Neural progenitor cell (in vitro differentiated cells): ENCODE data around the gene FBXL4. TPM values are rescaled to one million over a fixed set of nuclear protein-coding genes. Genes with fewer than 3 reads are reported as not detected.

ENCODE experiments used
- DNase-seq: peaks from one replicate; pipeline ENCODE4 v3.0.0-alpha.2; 2016; ENCODE audit warnings: low spot score
- H2AFZ ChIP-seq: fragments of 200-600 bp; sonication (generic); replicated peaks from 2 replicates; pipeline ENCODE4 v1.6.1; 2016; ENCODE audit warnings: antibody characterized with exemption
- H3F3A ChIP-seq: fragments of 200-600 bp; sonication (generic); 2 replicates; pipeline ENCODE4 v1.6.1; 2016; ENCODE audit warnings: antibody characterized with exemption, low read depth
- H3K27ac ChIP-seq: fragments of 200-600 bp; sonication (generic); 2 replicates; pipeline ENCODE4 v1.5.1; 2016; ENCODE audit warnings: mild to moderate bottlenecking
- H3K27me3 ChIP-seq: fragments of 200-600 bp; sonication (generic); 2 replicates; pipeline ENCODE4 v1.6.1; 2016; ENCODE audit warnings: mild to moderate bottlenecking, moderate library complexity
- H3K36me3 ChIP-seq: fragments of 200-600 bp; sonication (generic); 2 replicates; pipeline ENCODE4 v1.5.1; 2016
- H3K4me1 ChIP-seq: fragments of 200-600 bp; sonication (generic); 2 replicates; pipeline ENCODE4 v1.6.1; 2016; ENCODE audit warnings: mixed run types
- H3K4me2 ChIP-seq: fragments of 200-600 bp; sonication (generic); 2 replicates; pipeline ENCODE4 v1.6.1; 2016
- H3K4me3 ChIP-seq: fragments of 200-600 bp; sonication (generic); 2 replicates; pipeline ENCODE4 v1.5.1; 2016
- H3K79me2 ChIP-seq: fragments of 200-600 bp; sonication (generic); 2 replicates; pipeline ENCODE4 v1.6.1; 2016; ENCODE audit warnings: low read depth
- H3K9ac ChIP-seq: fragments of 200-600 bp; sonication (generic); 2 replicates; pipeline ENCODE4 v1.6.1; 2016
- H3K9me3 ChIP-seq: fragments of 200-600 bp; sonication (generic); 2 replicates; pipeline ENCODE4 v1.5.1; 2016; ENCODE audit warnings: low read depth
- H4K20me1 ChIP-seq: fragments of 200-600 bp; sonication (generic); 2 replicates; pipeline ENCODE4 v1.6.1; 2016; ENCODE audit warnings: low read depth
- H3K27ac Mint-ChIP-seq: 3 replicates; pipeline ENCODE4 v1.8.0; 2021; ENCODE audit warnings: mixed read lengths
- H3K27me3 Mint-ChIP-seq: 2 replicates; pipeline ENCODE4 v1.8.0; 2022; ENCODE audit warnings: low read depth, mild to moderate bottlenecking, inconsistent platforms, moderate library complexity, mixed read lengths; ENCODE audit not compliant: insufficient read depth
- H3K36me3 Mint-ChIP-seq: 3 replicates; pipeline ENCODE4 v1.8.0; 2021; ENCODE audit warnings: mixed read lengths
- H3K4me1 Mint-ChIP-seq: 3 replicates; pipeline ENCODE4 v1.8.0; 2021; ENCODE audit warnings: mixed read lengths
- H3K4me3 Mint-ChIP-seq: 3 replicates; pipeline ENCODE4 v1.8.0; 2021; ENCODE audit warnings: mild to moderate bottlenecking, moderate library complexity, mixed read lengths
- H3K9me3 Mint-ChIP-seq: 3 replicates; pipeline ENCODE4 v1.8.0; 2020; ENCODE audit warnings: mixed read lengths
- EZH2 ChIP-seq: fragments of 200-600 bp; sonication (generic); IDR thresholded peaks from 2 replicates; pipeline ENCODE4 v1.6.1; 2017; ENCODE audit warnings: antibody characterized with exemption, mild to moderate bottlenecking, moderate library complexity
- EZH2phosphoT487 ChIP-seq: fragments of 200-600 bp; sonication (generic); IDR thresholded peaks from 2 replicates; pipeline ENCODE4 v1.6.1; 2017; ENCODE audit warnings: antibody characterized with exemption
- total RNA-seq: library from RNA; depleted of rRNA; stranded (reverse); fragments of >200 nt; gene quantifications from 2 replicates; pipeline ENCODE4 v1.2.3, GENCODE V29; 2015; ENCODE audit warnings: low replicate concordance
- TF ChIP-seq, protein P1 (sequence below): fragments of 200-600 bp; sonication (generic); IDR thresholded peaks from 2 replicates; pipeline ENCODE4 v1.5.1; 2017; ENCODE audit warnings: antibody characterized with exemption, mild to moderate bottlenecking

Gene FBXL4
- total RNA-seq, 1 donor from 2014 or later = 18.3 TPM

DNA sequence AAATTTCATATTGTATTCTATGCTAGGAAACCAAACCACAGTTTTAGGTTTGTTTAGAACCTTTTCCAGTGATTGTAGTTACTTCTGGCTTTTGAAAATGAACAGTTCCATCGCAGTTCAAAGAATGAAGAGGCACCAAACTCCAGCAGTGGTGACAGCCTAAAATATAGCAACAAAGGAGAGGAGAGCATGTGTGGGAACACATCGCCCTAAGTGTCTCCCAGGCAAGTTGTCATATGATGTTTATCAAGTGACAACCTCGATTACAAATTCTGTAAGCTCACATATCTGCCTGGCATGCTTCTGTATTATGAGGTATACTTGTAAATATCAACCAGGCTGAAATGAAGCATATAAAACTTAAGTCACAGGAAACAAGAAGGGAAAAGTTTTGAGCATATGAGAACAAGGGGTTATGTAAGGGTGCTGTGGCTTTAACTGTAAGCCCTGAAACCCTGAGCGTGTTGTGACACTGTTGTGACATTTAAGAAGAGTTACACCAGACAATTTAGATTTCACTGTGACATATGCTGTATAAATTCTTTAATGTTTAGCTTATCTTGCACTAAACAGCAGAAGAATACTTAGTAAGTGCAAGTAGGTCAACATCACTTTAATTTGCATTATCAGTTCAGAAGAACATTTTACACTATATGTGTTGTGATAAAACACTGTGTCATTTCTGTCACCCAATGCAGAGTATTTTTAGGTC, 29.1 kb upstream of the FBXL4 start:
- no peak overlapping the region for H3K4me2 ChIP-seq
- no peak overlapping the region for H3K9ac ChIP-seq
- H3F3A ChIP-seq = no peaks in the 10 kb centered on the region
- Mint-ChIP-seq H3K4me3 (no peak overlapping the region), H3K27ac (no peak overlapping the region), H3K36me3 (no peaks in the 10 kb centered on the region), H3K4me1 (no peaks in the 10 kb centered on the region), H3K27me3 (peaks cover 2% of the 10 kb centered on the region), H3K9me3 (no peaks in the 10 kb centered on the region)
- DNase-seq = no peak
- no peaks in the 10 kb centered on the region for H3K27me3 ChIP-seq
- H3K36me3 ChIP-seq = no peaks in the 10 kb centered on the region
- no peaks in the 10 kb centered on the region for H3K79me2 ChIP-seq
- TF ChIP-seq EZH2 (no peak), EZH2phosphoT487 (no peak)
- TF ChIP-seq, protein P1, sequence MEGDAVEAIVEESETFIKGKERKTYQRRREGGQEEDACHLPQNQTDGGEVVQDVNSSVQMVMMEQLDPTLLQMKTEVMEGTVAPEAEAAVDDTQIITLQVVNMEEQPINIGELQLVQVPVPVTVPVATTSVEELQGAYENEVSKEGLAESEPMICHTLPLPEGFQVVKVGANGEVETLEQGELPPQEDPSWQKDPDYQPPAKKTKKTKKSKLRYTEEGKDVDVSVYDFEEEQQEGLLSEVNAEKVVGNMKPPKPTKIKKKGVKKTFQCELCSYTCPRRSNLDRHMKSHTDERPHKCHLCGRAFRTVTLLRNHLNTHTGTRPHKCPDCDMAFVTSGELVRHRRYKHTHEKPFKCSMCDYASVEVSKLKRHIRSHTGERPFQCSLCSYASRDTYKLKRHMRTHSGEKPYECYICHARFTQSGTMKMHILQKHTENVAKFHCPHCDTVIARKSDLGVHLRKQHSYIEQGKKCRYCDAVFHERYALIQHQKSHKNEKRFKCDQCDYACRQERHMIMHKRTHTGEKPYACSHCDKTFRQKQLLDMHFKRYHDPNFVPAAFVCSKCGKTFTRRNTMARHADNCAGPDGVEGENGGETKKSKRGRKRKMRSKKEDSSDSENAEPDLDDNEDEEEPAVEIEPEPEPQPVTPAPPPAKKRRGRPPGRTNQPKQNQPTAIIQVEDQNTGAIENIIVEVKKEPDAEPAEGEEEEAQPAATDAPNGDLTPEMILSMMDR = no peak
- H3K9me3 ChIP-seq = no peaks in the 10 kb centered on the region
- no peak overlapping the region for H3K27ac ChIP-seq
- no peak overlapping the region for H2AFZ ChIP-seq
- H3K4me1 ChIP-seq = no peaks in the 10 kb centered on the region
- H4K20me1 ChIP-seq = no peaks in the 10 kb centered on the region
- H3K4me3 ChIP-seq = no peak overlapping the region

DNA sequence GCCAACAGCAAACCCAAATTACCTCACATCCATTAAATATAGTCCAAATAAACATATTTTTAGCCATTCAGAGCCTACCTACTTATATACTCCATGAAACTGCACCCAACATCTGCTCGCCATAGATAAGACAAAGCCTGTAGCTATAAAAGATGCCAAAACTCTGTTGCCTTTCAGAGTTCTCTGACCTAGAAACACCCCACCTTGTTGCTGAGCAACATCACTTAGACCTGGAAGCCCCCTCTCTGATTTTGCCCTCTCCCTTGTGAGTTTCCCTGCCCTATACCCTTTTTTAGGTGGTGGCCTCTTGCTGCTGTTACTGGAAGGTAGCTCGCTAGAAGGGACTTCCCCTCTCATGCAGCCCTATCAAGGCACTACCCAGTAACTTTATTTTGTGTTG, 27.7 kb upstream of the FBXL4 start:
- Histone ChIP-seq H3K4me1 (no peaks in the 10 kb centered on the region), H2AFZ (no peak overlapping the region), H3K27me3 (no peaks in the 10 kb centered on the region), H3K9me3 (no peaks in the 10 kb centered on the region), H3F3A (no peaks in the 10 kb centered on the region), H3K36me3 (no peaks in the 10 kb centered on the region), H4K20me1 (no peaks in the 10 kb centered on the region), H3K4me2 (no peak overlapping the region), H3K27ac (no peak overlapping the region), H3K4me3 (no peak overlapping the region), H3K79me2 (no peaks in the 10 kb centered on the region), H3K9ac (no peak overlapping the region)
- Mint-ChIP-seq H3K4me3 (no peak overlapping the region), H3K4me1 (peaks cover 7% of the 10 kb centered on the region), H3K9me3 (no peaks in the 10 kb centered on the region), H3K36me3 (no peaks in the 10 kb centered on the region), H3K27ac (no peak overlapping the region), H3K27me3 (peaks cover 2% of the 10 kb centered on the region)
- no peak for DNase-seq
- TF ChIP-seq EZH2 (no peak), EZH2phosphoT487 (no peak)
- TF ChIP-seq, protein P1 = no peak

DNA sequence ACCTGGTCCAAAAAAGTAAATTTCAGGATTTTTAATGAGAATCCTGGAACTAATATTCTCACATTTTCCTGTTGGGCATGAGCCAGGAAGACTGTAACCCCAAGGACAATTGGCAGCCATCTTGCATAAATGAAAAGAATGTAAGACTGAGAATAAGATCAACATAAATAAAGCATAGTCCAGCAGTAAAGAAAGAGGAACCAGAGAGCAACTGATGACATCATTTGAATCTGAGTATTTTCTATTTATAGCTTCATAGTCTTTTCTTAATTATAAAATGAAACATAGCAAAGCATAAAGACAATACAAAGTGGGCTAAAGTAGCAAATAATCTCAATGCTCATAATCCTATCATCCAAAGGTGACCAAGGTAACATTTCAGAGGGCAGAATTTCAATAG, 26.6 kb upstream of the FBXL4 start:
- Histone ChIP-seq H3K9me3 (no peaks in the 10 kb centered on the region), H3K4me3 (no peak overlapping the region), H3K9ac (no peak overlapping the region), H3K4me1 (no peaks in the 10 kb centered on the region), H3K27ac (no peak overlapping the region), H3K27me3 (no peaks in the 10 kb centered on the region), H4K20me1 (no peaks in the 10 kb centered on the region), H3F3A (no peaks in the 10 kb centered on the region), H3K4me2 (no peak overlapping the region), H3K36me3 (no peaks in the 10 kb centered on the region), H2AFZ (no peak overlapping the region), H3K79me2 (no peaks in the 10 kb centered on the region)
- Mint-ChIP-seq H3K36me3 (peaks cover 2% of the 10 kb centered on the region), H3K4me3 (no peak overlapping the region), H3K27ac (no peak overlapping the region), H3K9me3 (peaks cover 2% of the 10 kb centered on the region), H3K27me3 (peaks cover 2% of the 10 kb centered on the region), H3K4me1 (peaks cover 11% of the 10 kb centered on the region)
- TF ChIP-seq, protein P1 = no peak
- no peak for TF ChIP-seq EZH2phosphoT487
- TF ChIP-seq EZH2 = no peak
- no peak for DNase-seq
